ENCODE data around the gene SCTR. TPM values are rescaled to one million over a fixed set of nuclear protein-coding genes. Genes with fewer than 3 reads are reported as not detected.

SCTR gene
- total and polyA plus RNA-seq, 2 of the 13 experiments (the other 11 are each of a cell fraction or from before 2014, with no cell fraction given), result not detected

DNA sequence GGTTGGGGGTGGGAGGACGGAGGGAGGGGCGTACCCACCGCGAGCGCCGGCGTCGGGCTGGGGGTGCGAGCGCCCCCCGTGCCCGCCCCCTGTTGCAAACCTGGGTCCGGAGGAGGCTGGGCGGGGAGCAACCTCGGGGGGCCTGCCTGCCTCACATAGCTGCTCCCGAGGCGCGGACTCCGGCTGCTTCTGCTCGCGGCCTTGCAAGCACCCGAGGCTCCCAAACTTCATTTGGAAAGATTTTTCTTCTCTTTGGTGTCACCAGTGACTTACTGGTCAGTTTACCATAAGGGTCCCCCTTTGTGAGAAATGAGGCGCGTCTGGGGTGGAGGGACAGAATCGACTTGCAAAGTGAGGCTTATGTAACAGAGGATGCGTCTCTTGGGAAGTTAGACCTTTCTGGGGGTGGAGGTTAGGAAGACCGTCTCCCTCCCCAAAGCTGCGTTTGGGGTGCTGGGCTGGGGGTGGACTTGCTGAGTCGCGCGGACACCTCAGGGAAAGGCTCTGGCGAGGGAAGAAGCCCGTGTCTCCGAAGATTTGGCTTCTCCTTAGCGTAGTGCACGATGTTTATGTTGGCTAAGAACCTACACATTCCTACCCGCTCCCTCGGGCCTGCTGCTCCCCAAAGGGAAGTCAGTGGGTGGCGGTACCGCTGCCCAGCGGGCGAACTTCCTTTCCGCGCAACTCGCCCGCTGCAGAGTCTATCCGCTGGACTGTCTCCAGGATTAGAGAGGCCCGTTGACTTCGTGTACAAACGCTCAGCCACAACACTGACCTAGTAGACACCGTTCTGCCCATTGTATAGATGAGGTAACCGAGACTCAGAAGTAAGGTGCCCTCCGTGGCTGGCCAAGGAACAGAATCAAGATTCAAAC is 92.1 kb downstream of the SCTR start (continued):
- TF ChIP-seq ZNF296 (CRISPR knock-in tag; conservative IDR thresholded peaks at IDR 0.05), result 0 out of 2 replicates have a peak, but pooled peaks have one; percentile 33
- no peak for TF ChIP-seq ZNF782 (CRISPR knock-in tag; IDR thresholded peaks at IDR 0.05; ENCODE audit: borderline replicate concordance)
- 0 out of 2 replicates have a peak, but pooled peaks have one; percentile 4 for TF ChIP-seq ZNF556 (CRISPR knock-in tag; IDR thresholded peaks at IDR 0.05; ENCODE audit: borderline replicate concordance)
- no peak for TF ChIP-seq ZBTB14 (CRISPR knock-in tag; IDR thresholded peaks at IDR 0.05)
- no peak for TF ChIP-seq ZNF878 (CRISPR knock-in tag; IDR thresholded peaks at IDR 0.05)
- TF ChIP-seq ZZZ3 (CRISPR knock-in tag; IDR thresholded peaks at IDR 0.05; ENCODE audit: borderline replicate concordance), result 0 out of 2 replicates have a peak, but pooled peaks have one; percentile 31
- TF ChIP-seq NFYC (CRISPR knock-in tag; IDR thresholded peaks at IDR 0.05), result no peak
- TF ChIP-seq XRCC5 (optimal IDR thresholded peaks at IDR 0.05; ENCODE audit: low read length), result no peak
- no peak for TF ChIP-seq ZNF263 (CRISPR knock-in tag; IDR thresholded peaks at IDR 0.05)
- TF ChIP-seq HMG20A (CRISPR knock-in tag; IDR thresholded peaks at IDR 0.05; ENCODE audit: borderline replicate concordance), result no peak
- TF ChIP-seq ZNF180 (CRISPR knock-in tag; IDR thresholded peaks at IDR 0.05; ENCODE audit: borderline replicate concordance, low read depth), result no peak
- 0 out of 2 replicates have a peak, but pooled peaks have one; percentile 15 for TF ChIP-seq ZKSCAN8 (CRISPR knock-in tag; IDR thresholded peaks at IDR 0.05; ENCODE audit: borderline replicate concordance)
- TF ChIP-seq ZNF432 (CRISPR knock-in tag; IDR thresholded peaks at IDR 0.05; ENCODE audit: borderline replicate concordance), result no peak
- no peak for TF ChIP-seq ZNF567 (CRISPR knock-in tag; IDR thresholded peaks at IDR 0.05; ENCODE audit: borderline replicate concordance)
- no peak; the same call in 1 of the 2 replicates for TF ChIP-seq MYNN (CRISPR knock-in tag; IDR thresholded peaks at IDR 0.05; ENCODE audit: low read depth)
- no peak for TF ChIP-seq ATF4 (CRISPR knock-in tag; IDR thresholded peaks at IDR 0.05)
- no peak; the same call in 1 of the 2 replicates for TF ChIP-seq ZFP90 (CRISPR knock-in tag; IDR thresholded peaks at IDR 0.05; ENCODE audit: borderline replicate concordance)
- TF ChIP-seq, protein P1, sequence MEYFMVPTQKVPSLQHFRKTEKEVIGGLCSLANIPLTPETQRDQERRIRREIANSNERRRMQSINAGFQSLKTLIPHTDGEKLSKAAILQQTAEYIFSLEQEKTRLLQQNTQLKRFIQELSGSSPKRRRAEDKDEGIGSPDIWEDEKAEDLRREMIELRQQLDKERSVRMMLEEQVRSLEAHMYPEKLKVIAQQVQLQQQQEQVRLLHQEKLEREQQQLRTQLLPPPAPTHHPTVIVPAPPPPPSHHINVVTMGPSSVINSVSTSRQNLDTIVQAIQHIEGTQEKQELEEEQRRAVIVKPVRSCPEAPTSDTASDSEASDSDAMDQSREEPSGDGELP (IDR thresholded peaks at IDR 0.05; ENCODE audit: borderline replicate concordance, low read depth), result no peak
- no peak for TF ChIP-seq NFKB2 (CRISPR knock-in tag; IDR thresholded peaks at IDR 0.05; ENCODE audit: borderline replicate concordance)
- no peak for TF ChIP-seq ETS1 (CRISPR knock-in tag; IDR thresholded peaks at IDR 0.05)
- no peak for TF ChIP-seq ATAD3A (CRISPR knock-in tag; IDR thresholded peaks at IDR 0.05)
- TF ChIP-seq FOXP1 (IDR thresholded peaks at IDR 0.05), result no peak
- no peak for TF ChIP-seq FOXP1 (CRISPR knock-in tag; IDR thresholded peaks at IDR 0.05)
- no peak; the same call in 1 of the 2 replicates for TF ChIP-seq GABPB1 (CRISPR knock-in tag; IDR thresholded peaks at IDR 0.05)
- TF ChIP-seq NR2F2 (IDR thresholded peaks at IDR 0.05; ENCODE audit: borderline replicate concordance, low read depth), result no peak
- TF ChIP-seq ZNF101 (CRISPR knock-in tag; IDR thresholded peaks at IDR 0.05; ENCODE audit: borderline replicate concordance, low read depth), result no peak
- TF ChIP-seq SNRNP70 (IDR thresholded peaks at IDR 0.05; ENCODE audit: low read depth, low read length), result no peak
